Tibial nerve (tissue), 4 donors: ENCODE data around the gene TRIM61. TPM values are rescaled to one million over a fixed set of nuclear protein-coding genes. Genes with fewer than 3 reads are reported as not detected.
A peak's percentile ranks its signal among the peaks of the same experiment; 100 is the strongest.
"Not testable (repeated sequence)": the region's sequence is repeated elsewhere in the genome, so short reads cannot be mapped to it uniquely, and the experiment has no call there.

Source experiments
- DNase-seq, 2 donors: peaks; one replicate each; pipeline ENCODE4 v3.0.0-alpha.2; 2019; ENCODE audit warnings: low spot score in 2 of 2
- H3K27ac ChIP-seq, 4 donors: fragments of 200-600 bp; sonication (generic) in 3 of 4; one replicate each; pipeline ENCODE4 v1.5.1; 2017 to 2019; ENCODE audit warnings: mild to moderate bottlenecking in 1 of 4
- H3K27me3 ChIP-seq, 2 donors: fragments of 200-600 bp; sonication (generic) in 1 of 2; one replicate each; pipeline versions ENCODE4 v1.5.1 to v1.6.0; 2017 to 2019
- H3K36me3 ChIP-seq, 3 donors: fragments of 200-600 bp; sonication (generic); one replicate each; pipeline ENCODE4 v1.5.1; 2018 to 2019
- H3K4me1 ChIP-seq, 4 donors: fragments of 200-600 bp; sonication (generic) in 3 of 4; one replicate each; pipeline ENCODE4 v1.5.1; 2017 to 2019
- H3K4me3 ChIP-seq, 4 donors: fragments of 200-600 bp; sonication (generic) in 3 of 4; one replicate each; pipeline ENCODE4 v1.5.1; 2017 to 2019; ENCODE audit warnings: mild to moderate bottlenecking in 1 of 4, moderate library complexity in 1 of 4
- H3K9me3 ChIP-seq, 4 donors: fragments of 200-600 bp; sonication (generic) in 3 of 4; one replicate each; pipeline ENCODE4 v1.5.1; 2017 to 2019
- CTCF ChIP-seq, 5 experiments: fragments of 200-600 bp in 3 of 5; fragments of 450-650 bp in 2 of 5; sonication (generic) in 3 of 5; IDR thresholded peaks; one replicate each; pipeline ENCODE4 v1.5.1; 2016 to 2019; ENCODE audit warnings: antibody characterized with exemption in 5 of 5, mild to moderate bottlenecking in 3 of 5, moderate library complexity in 2 of 5
- EP300 ChIP-seq, 2 donors: sonication (generic); formaldehyde crosslinking; IDR thresholded peaks; one replicate each; pipeline ENCODE4 v1.6.1; 2017; ENCODE audit warnings: antibody characterized with exemption in 2 of 2, mild to moderate bottlenecking in 1 of 2
- POLR2A ChIP-seq, 2 donors: fragments of 450-650 bp; IDR thresholded peaks; one replicate each; pipeline ENCODE4 v1.6.1; 2017; ENCODE audit warnings: antibody characterized with exemption in 2 of 2, mild to moderate bottlenecking in 2 of 2, moderate library complexity in 2 of 2
- WGBS, 2 donors: methylation state at CpG; one replicate each; pipeline ENCODE4 v1.1.5; 2018; 5-methylcytosine and 5-hydroxymethylcytosine counted together
- total RNA-seq, 4 donors: library from RNA; depleted of rRNA; stranded (reverse); fragments of >200 nt; gene quantifications; one replicate each; pipeline ENCODE4 v1.1.0, GENCODE V29; 2016

TRIM61 gene
- total RNA-seq, 4 donors from 2014 or later: 1.0 TPM; not detected in 3

GRCh38 chr4:164989471-164989870 lies 12.0 kb upstream of the TRIM61 start:
- Histone ChIP-seq H3K27ac (no peak overlapping the region), H3K9me3 (peaks cover 0 to 4% (median 0%) of the 10 kb centered on the region in 4 donors), H3K4me3 (no peak overlapping the region), H3K27me3 (no peaks in the 10 kb centered on the region), H3K4me1 (no peaks in the 10 kb centered on the region), H3K36me3 (no peaks in the 10 kb centered on the region)
- no peak for DNase-seq
- 56 to 63% methylated on average over 2 of the region's 2 CpGs for WGBS, 2 donors
- no peak for TF ChIP-seq POLR2A (IDR thresholded peaks at IDR 0.05)
- no peak for TF ChIP-seq EP300 (IDR thresholded peaks at IDR 0.05)
- no peak for TF ChIP-seq CTCF (IDR thresholded peaks at IDR 0.05)

- DNase-seq, H3K4me3 ChIP-seq, H3K9me3 ChIP-seq, H3K4me1 ChIP-seq, H3K27ac ChIP-seq, H3K27me3 ChIP-seq: not testable (repeated sequence)
- 93 to 97% methylated on average over 2 of the region's 2 CpGs for WGBS, 2 donors
- H3K36me3 ChIP-seq: peaks cover 0 to 41% (median 0%) of the 10 kb centered on the region in 3 donors
Measured at GRCh38 chr4:164971929-164972328, 5.5 kb downstream of the TRIM61 start.

- Histone ChIP-seq H3K4me3 (no peak overlapping the region), H3K9me3 (peaks cover 0 to 10% (median 0%) of the 10 kb centered on the region in 4 donors), H3K27me3 (no peaks in the 10 kb centered on the region), H3K4me1 (peaks cover 0 to 4% (median 2%) of the 10 kb centered on the region in 4 donors), H3K27ac (no peak overlapping the region), H3K36me3 (peaks cover 0 to 9% (median 0%) of the 10 kb centered on the region in 3 donors)
- TF ChIP-seq CTCF (IDR thresholded peaks at IDR 0.05): no peak
- no peak for TF ChIP-seq POLR2A (IDR thresholded peaks at IDR 0.05)
- no peak for TF ChIP-seq EP300 (IDR thresholded peaks at IDR 0.05)
- no peak for DNase-seq
- 81 to 90% methylated on average over 2 of the region's 2 CpGs for WGBS, 2 donors
Measured at GRCh38 chr4:164959896-164960295, 17.6 kb downstream of the TRIM61 start.

GRCh38 chr4:164959421-164959820 lies 18.0 kb downstream of the TRIM61 start:
- not testable (repeated sequence) for H3K4me3 ChIP-seq, H3K36me3 ChIP-seq, H3K27me3 ChIP-seq, DNase-seq, H3K9me3 ChIP-seq, H3K4me1 ChIP-seq, H3K27ac ChIP-seq
- 68 to 96% methylated on average over 2 of the region's 3 CpGs for WGBS, 2 donors

- 15 to 20% methylated on average over 16 to 41 of the region's 46 CpGs for WGBS, 2 donors
- Histone ChIP-seq H3K9me3 (peaks cover 0 to 10% (median 0%) of the 10 kb centered on the region in 4 donors), H3K4me1 (peaks cover 0 to 4% (median 2%) of the 10 kb centered on the region in 4 donors), H3K36me3 (peaks cover 0 to 9% (median 0%) of the 10 kb centered on the region in 3 donors), H3K27ac (peak overlapping the region in 3 of 4 donors; percentile 26 to 40 (median 38)), H3K4me3 (peak overlapping the region; percentile 51 to 64 (median 58)), H3K27me3 (no peaks in the 10 kb centered on the region)
- TF ChIP-seq POLR2A (IDR thresholded peaks at IDR 0.05) (peak in 1 of 2 donors; percentile 36), EP300 (IDR thresholded peaks at IDR 0.05) (peak in 1 of 2 donors; percentile 33), CTCF (IDR thresholded peaks at IDR 0.05) (no peak)
- peak; percentile 24 to 35 for DNase-seq
Measured at GRCh38 chr4:164956766-164957643, 20.5 kb downstream of the TRIM61 start.

- TF ChIP-seq EP300 (IDR thresholded peaks at IDR 0.05) (no peak), CTCF (IDR thresholded peaks at IDR 0.05) (no peak), POLR2A (IDR thresholded peaks at IDR 0.05) (no peak)
- Histone ChIP-seq H3K27me3 (peaks cover 0 to 7% of the 10 kb centered on the region in 2 donors), H3K4me3 (no peak overlapping the region), H3K9me3 (peaks cover 0 to 9% (median 0%) of the 10 kb centered on the region in 4 donors), H3K36me3 (peaks cover 0 to 4% (median 0%) of the 10 kb centered on the region in 3 donors), H3K27ac (no peak overlapping the region), H3K4me1 (peaks cover 0 to 4% (median 2%) of the 10 kb centered on the region in 4 donors)
- WGBS, 2 donors: 86 to 92% methylated on average over 4 of the region's 4 CpGs
- DNase-seq: no peak
Measured at GRCh38 chr4:164955107-164955805, 22.2 kb downstream of the TRIM61 start.
